Osteoblast (primary cell): ENCODE results near the gene WNT7A. TPM values are rescaled to one million over a fixed set of nuclear protein-coding genes. Genes with fewer than 3 reads are reported as not detected.

Source experiments
- DNase-seq: peaks from one replicate; pipeline ENCODE4 v3.0.0; 2011; ENCODE audit warnings: low spot score, mixed read lengths; ENCODE audit not compliant: insufficient read length; ENCODE audit errors: missing footprints
- H2AFZ ChIP-seq: 2 replicates; pipeline ENCODE4 v1.6.0; 2011; ENCODE audit warnings: mild to moderate bottlenecking, low read length
- H3K27ac ChIP-seq: 2 replicates; pipeline ENCODE4 v1.5.1; 2011; ENCODE audit warnings: mild to moderate bottlenecking, low read depth, low read length, moderate library complexity
- H3K27me3 ChIP-seq: 2 replicates; pipeline ENCODE4 v1.6.0; 2012; ENCODE audit warnings: mild to moderate bottlenecking, control low read depth, inconsistent platforms, low read length, moderate library complexity; ENCODE audit not compliant: insufficient read depth
- H3K36me3 ChIP-seq: 2 replicates; pipeline ENCODE4 v1.5.1; 2011; ENCODE audit warnings: mild to moderate bottlenecking, low read length, control low read depth, moderate library complexity; ENCODE audit not compliant: insufficient read depth
- H3K4me1 ChIP-seq: 2 replicates; pipeline ENCODE4 v1.5.1; 2011; ENCODE audit warnings: mild to moderate bottlenecking, low read length, control low read depth, moderate library complexity; ENCODE audit not compliant: insufficient read depth
- H3K4me2 ChIP-seq: 2 replicates; pipeline ENCODE4 v1.6.0; 2011; ENCODE audit warnings: mild to moderate bottlenecking, low read length; ENCODE audit not compliant: insufficient read depth
- H3K4me3 ChIP-seq: fragments of 200-600 bp; sonication (generic); 3 replicates; pipeline ENCODE4 v1.5.1; 2012; ENCODE audit warnings: mild to moderate bottlenecking, low read length, inconsistent platforms; ENCODE audit not compliant: insufficient read depth
- H3K79me2 ChIP-seq: 2 replicates; pipeline ENCODE4 v1.6.0; 2012; ENCODE audit warnings: mild to moderate bottlenecking, low read length, control low read depth, inconsistent platforms; ENCODE audit not compliant: insufficient read depth
- H3K9me3 ChIP-seq: 2 replicates; pipeline ENCODE4 v1.5.1; 2011; ENCODE audit warnings: low read depth, low read length, control low read depth
- H4K20me1 ChIP-seq: 2 replicates; pipeline ENCODE4 v1.6.0; 2012; ENCODE audit warnings: mild to moderate bottlenecking, low read length, control low read depth; ENCODE audit not compliant: insufficient read depth
- total RNA-seq: library from RNA; depleted of rRNA; stranded (reverse); fragments of >200 nt; gene quantifications from 2 replicates; pipeline ENCODE4 v1.2.3, GENCODE V29; 2012
- TF ChIP-seq, protein P1 (sequence below): IDR thresholded peaks from 2 replicates; pipeline ENCODE4 v1.5.1; 2011; ENCODE audit warnings: mild to moderate bottlenecking, low read depth, low read length, moderate library complexity; ENCODE audit errors: extremely low read depth

Gene WNT7A
- total RNA-seq, 1 donor, result not detected

DNA sequence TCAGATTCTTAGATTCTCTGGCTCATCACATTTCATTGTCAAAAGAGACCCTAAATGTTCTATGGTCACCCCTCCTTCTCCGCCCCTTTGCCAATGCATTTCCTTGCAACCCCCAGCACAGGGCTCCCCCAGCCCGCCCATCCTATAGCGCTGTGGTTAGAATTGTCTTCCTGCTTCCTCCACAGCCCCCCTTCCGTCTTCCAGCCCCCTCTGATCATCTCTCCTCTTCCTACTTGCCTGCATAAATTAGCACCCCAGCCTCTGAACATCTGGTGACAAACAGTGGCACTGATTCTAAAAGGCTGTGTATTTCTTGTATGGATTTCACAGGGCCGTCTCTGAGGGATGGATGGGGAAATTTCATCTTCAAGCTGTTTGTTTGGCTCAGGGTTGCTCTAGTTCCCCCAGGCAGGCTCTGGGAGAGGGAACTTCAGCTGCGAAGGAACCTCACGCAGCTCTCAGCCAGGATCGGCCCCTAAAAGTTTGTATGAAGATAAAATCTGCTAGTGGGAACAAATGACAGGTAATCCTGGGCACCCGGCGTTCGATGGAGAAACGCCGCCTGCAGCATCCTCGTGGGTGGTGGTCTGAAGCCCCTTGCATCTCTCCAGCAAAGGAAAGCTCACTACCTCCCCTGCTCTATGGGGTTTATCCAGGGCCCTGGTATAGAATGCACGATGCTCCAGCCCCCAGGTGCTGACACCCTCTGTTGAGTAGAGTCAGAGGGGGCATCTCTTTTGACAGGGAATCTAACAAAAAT is 83.0 kb downstream of the WNT7A start:
- H3K9me3 ChIP-seq, result no peaks in the 10 kb centered on the region
- no peaks in the 10 kb centered on the region for H4K20me1 ChIP-seq
- peaks cover 17% of the 10 kb centered on the region for H3K27me3 ChIP-seq
- no peaks in the 10 kb centered on the region for H3K79me2 ChIP-seq
- no peak overlapping the region for H3K27ac ChIP-seq
- H2AFZ ChIP-seq, result no peak overlapping the region
- no peak for DNase-seq
- H3K36me3 ChIP-seq, result no peaks in the 10 kb centered on the region
- H3K4me2 ChIP-seq, result no peak overlapping the region
- TF ChIP-seq, protein P1, sequence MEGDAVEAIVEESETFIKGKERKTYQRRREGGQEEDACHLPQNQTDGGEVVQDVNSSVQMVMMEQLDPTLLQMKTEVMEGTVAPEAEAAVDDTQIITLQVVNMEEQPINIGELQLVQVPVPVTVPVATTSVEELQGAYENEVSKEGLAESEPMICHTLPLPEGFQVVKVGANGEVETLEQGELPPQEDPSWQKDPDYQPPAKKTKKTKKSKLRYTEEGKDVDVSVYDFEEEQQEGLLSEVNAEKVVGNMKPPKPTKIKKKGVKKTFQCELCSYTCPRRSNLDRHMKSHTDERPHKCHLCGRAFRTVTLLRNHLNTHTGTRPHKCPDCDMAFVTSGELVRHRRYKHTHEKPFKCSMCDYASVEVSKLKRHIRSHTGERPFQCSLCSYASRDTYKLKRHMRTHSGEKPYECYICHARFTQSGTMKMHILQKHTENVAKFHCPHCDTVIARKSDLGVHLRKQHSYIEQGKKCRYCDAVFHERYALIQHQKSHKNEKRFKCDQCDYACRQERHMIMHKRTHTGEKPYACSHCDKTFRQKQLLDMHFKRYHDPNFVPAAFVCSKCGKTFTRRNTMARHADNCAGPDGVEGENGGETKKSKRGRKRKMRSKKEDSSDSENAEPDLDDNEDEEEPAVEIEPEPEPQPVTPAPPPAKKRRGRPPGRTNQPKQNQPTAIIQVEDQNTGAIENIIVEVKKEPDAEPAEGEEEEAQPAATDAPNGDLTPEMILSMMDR, result no peak
- no peak overlapping the region for H3K4me3 ChIP-seq
- H3K4me1 ChIP-seq, result no peaks in the 10 kb centered on the region

DNA sequence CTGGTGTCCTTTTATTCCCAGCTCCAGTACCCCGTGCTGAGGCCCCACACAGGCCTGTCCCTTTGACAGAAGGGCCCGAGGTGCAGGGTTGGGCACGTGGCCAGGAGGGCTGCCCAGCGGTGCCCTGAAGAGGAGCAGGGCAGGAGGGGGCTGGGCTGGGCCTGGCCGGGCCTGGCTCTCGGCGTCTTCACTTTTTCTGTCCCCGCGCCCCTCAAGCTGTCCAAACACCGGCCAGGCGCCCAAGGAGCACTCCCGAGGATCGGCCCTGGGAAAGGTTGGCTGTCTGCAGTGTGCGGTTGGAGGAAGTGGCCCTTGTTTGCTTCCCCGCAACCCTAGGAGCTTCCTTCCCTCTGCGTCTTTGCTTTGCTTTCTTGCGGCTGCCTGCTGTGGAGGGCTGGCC is 84.1 kb downstream of the WNT7A start:
- H3K4me2 ChIP-seq, result no peak overlapping the region
- TF ChIP-seq, protein P1, result no peak
- no peak overlapping the region for H2AFZ ChIP-seq
- no peaks in the 10 kb centered on the region for H3K79me2 ChIP-seq
- no peaks in the 10 kb centered on the region for H3K9me3 ChIP-seq
- H3K27ac ChIP-seq, result no peak overlapping the region
- no peaks in the 10 kb centered on the region for H3K4me1 ChIP-seq
- H3K27me3 ChIP-seq, result peaks cover 17% of the 10 kb centered on the region
- H3K4me3 ChIP-seq, result no peak overlapping the region
- H3K36me3 ChIP-seq, result no peaks in the 10 kb centered on the region
- no peaks in the 10 kb centered on the region for H4K20me1 ChIP-seq
- peak; percentile 46 for DNase-seq

DNA sequence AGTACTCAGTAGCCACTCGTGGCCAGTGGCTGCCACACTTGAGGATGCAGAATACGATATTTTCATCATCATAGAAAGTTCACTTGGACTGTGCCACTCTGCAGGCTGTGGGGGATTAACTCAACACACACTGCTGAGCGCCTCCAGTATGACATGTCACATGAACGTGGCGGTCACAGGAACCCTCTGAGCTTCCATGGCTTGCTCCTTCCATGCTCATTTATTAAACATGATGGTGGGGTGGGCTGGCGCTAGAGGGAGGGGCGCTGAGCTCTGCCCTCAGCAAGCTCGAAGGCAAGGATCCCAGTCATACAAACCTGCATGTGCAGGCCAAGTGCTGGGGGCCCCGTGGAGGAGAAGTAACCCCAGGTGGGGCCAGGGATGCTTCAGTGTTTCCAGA is 85.5 kb downstream of the WNT7A start:
- Histone ChIP-seq H3K79me2 (no peaks in the 10 kb centered on the region), H3K36me3 (no peaks in the 10 kb centered on the region), H3K4me3 (no peak overlapping the region), H4K20me1 (no peaks in the 10 kb centered on the region), H3K9me3 (no peaks in the 10 kb centered on the region), H3K4me1 (no peaks in the 10 kb centered on the region), H3K27me3 (peaks cover 17% of the 10 kb centered on the region), H3K4me2 (no peak overlapping the region), H2AFZ (no peak overlapping the region), H3K27ac (no peak overlapping the region)
- DNase-seq, result no peak
- TF ChIP-seq, protein P1, result no peak

DNA sequence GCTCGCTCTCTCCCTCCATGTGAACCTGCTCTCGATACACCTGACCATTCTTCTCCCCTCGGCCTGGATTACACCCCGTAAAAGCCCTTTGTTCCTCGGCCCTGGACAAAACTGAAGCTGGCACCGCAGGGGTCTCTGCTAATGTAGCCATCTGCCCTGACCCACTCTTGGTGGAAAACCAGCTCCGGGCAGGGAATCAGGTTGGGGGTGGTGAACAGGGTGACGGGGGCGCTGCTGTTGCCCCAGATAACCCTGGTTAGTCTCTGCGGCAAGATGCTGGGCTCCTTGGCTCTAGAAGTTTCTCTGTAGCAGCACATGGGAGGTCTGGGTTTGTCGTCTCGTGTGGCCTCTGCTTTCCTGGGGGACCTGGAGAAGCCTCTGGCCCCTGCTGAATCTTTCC is 86.4 kb downstream of the WNT7A start:
- H3K4me1 ChIP-seq, result no peaks in the 10 kb centered on the region
- no peaks in the 10 kb centered on the region for H3K36me3 ChIP-seq
- TF ChIP-seq, protein P1, result no peak

More for the DNA sequence above, 86.4 kb downstream of the WNT7A start:
- H3K9me3 ChIP-seq, result no peaks in the 10 kb centered on the region
- H2AFZ ChIP-seq, result no peak overlapping the region
- no peaks in the 10 kb centered on the region for H4K20me1 ChIP-seq
- no peak overlapping the region for H3K4me2 ChIP-seq
- H3K27ac ChIP-seq, result no peak overlapping the region
- H3K79me2 ChIP-seq, result no peaks in the 10 kb centered on the region
- peak; percentile 54 for DNase-seq
- H3K4me3 ChIP-seq, result no peak overlapping the region
- peaks cover 17% of the 10 kb centered on the region for H3K27me3 ChIP-seq
